Calu3 (cell line): ENCODE results near the gene NRF1. TPM values are rescaled to one million over a fixed set of nuclear protein-coding genes. Genes with fewer than 3 reads are reported as not detected.

Source experiments
- BruUV-seq: library from RNA; stranded (reverse); fragments of 400-500 nt; replicated peaks from 2 replicates; lab custom pipeline; 2021; lab: Mats Ljungman, UMichigan
- CTCF ChIA-PET: fragments of 300-600 bp; sonication (Branson Sonifier 250); formaldehyde crosslinking; loops from one replicate; lab custom pipeline; 2022; ENCODE audit warnings: antibody characterized with exemption; lab: Charles Lee
- DNase-seq: peaks from one replicate; pipeline ENCODE4 v3.0.0; 2022
- H3K27ac Mint-ChIP-seq: one replicate; pipeline ENCODE4 v1.8.0; 2022; ENCODE audit warnings: mixed read lengths; ENCODE audit not compliant: unreplicated experiment
- H3K27me3 Mint-ChIP-seq: one replicate; pipeline ENCODE4 v1.8.0; 2022; ENCODE audit warnings: mixed read lengths; ENCODE audit not compliant: unreplicated experiment
- H3K36me3 Mint-ChIP-seq: one replicate; pipeline ENCODE4 v1.8.0; 2022; ENCODE audit warnings: mild to moderate bottlenecking, moderate library complexity, mixed read lengths; ENCODE audit not compliant: insufficient read depth, unreplicated experiment
- H3K4me1 Mint-ChIP-seq: one replicate; pipeline ENCODE4 v1.8.0; 2022; ENCODE audit warnings: mild to moderate bottlenecking, low read depth, mixed read lengths; ENCODE audit not compliant: unreplicated experiment
- H3K4me3 Mint-ChIP-seq: one replicate; pipeline ENCODE4 v1.8.0; 2022; ENCODE audit warnings: mild to moderate bottlenecking, low read depth, moderate library complexity, mixed read lengths; ENCODE audit not compliant: unreplicated experiment
- H3K9me3 Mint-ChIP-seq: one replicate; pipeline ENCODE4 v1.8.0; 2022; ENCODE audit warnings: low read depth, mixed read lengths; ENCODE audit not compliant: unreplicated experiment
- intact Hi-C: fragments of 100-400 bp; cut with micrococcal nuclease; formaldehyde crosslinking; loops from one replicate; pipeline ENCODE4 v1.10.0; 2022; ENCODE audit not compliant: unreplicated experiment
- total RNA-seq: library from RNA; stranded (reverse); gene quantifications from 2 replicates; pipeline ENCODE4 v1.2.3, GENCODE V29; 2022
- TF ChIP-seq, protein P1 (sequence below): fragments of 200-600 bp; IDR thresholded peaks from one replicate; pipeline ENCODE4 v1.8.0; 2022; ENCODE audit warnings: antibody characterized with exemption; ENCODE audit not compliant: unreplicated experiment

NRF1 gene
- total RNA-seq, 1 experiment from 2014 or later = 22.1 TPM

DNA sequence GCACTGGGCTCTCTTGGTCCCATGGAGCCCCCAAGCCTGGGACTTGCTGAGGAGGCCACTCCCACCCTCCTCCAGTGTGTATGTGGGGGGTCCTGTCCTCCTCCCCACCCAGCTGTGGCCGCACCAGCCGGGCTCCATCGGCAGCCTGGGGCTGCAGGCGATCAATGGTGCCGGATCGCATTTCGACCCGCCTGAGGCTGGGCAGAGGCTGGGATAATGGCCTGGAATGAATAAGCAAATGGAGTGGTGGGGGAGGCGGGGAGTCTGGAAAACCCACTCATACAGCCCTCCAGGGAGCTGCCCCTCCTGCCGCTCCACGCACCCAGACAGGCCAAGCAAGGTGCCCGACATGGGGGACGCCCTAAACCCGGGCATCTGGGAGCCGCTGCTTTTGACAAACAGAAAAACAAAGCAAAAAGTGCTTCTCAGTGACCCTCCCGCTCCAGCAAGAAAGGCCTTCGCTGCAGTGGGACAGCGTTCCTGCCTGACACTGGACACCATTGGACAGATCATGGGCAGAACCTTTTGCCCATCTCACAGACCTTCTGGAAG, 160.5 kb downstream of the NRF1 start:
- Mint-ChIP-seq H3K4me1 (no peaks in the 10 kb centered on the region), H3K36me3 (peaks cover 7% of the 10 kb centered on the region), H3K27me3 (no peaks in the 10 kb centered on the region), H3K4me3 (no peak overlapping the region), H3K27ac (no peak overlapping the region), H3K9me3 (no peaks in the 10 kb centered on the region)
- TF ChIP-seq, protein P1, sequence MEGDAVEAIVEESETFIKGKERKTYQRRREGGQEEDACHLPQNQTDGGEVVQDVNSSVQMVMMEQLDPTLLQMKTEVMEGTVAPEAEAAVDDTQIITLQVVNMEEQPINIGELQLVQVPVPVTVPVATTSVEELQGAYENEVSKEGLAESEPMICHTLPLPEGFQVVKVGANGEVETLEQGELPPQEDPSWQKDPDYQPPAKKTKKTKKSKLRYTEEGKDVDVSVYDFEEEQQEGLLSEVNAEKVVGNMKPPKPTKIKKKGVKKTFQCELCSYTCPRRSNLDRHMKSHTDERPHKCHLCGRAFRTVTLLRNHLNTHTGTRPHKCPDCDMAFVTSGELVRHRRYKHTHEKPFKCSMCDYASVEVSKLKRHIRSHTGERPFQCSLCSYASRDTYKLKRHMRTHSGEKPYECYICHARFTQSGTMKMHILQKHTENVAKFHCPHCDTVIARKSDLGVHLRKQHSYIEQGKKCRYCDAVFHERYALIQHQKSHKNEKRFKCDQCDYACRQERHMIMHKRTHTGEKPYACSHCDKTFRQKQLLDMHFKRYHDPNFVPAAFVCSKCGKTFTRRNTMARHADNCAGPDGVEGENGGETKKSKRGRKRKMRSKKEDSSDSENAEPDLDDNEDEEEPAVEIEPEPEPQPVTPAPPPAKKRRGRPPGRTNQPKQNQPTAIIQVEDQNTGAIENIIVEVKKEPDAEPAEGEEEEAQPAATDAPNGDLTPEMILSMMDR = no peak
- intact Hi-C loops = no loop called here
- CTCF ChIA-PET = no interaction called here
- DNase-seq = no peak
- no TSS peak for BruUV-seq

DNA sequence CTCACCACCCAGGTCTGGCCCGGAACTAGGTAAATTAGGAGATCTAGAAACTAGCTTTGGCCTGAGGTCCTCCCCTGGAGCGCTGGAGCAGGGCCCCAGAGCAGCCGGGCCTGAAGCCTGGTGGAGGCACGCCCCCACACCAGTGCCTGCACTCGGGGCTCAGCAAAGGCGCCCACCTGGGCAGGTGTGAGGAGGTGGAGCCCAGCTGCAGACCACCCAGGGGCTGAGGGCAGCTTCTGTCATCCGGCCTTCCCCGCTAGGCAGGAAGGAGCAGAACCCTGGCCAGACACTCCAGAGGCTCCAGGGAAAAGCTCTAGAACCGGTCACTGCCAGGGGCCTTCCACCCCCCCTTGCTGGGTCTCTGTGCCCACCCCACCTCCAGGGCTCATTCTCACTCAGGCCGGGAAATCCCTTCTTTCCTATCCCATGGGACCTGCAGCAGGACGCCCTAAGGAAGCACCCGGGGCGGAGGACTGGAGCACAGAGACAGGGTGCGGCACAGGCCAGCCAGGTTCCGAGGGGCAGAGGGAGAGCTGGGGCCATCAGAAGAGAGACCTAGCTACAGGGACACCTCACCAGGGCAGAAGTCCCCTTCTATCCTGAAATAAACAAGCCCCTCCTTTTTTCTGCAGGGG, 161.2 kb downstream of the NRF1 start:
- no TSS peak for BruUV-seq
- H3K27ac Mint-ChIP-seq = no peak overlapping the region
- H3K27me3 Mint-ChIP-seq = no peaks in the 10 kb centered on the region
- no peak overlapping the region for H3K4me3 Mint-ChIP-seq
- TF ChIP-seq, protein P1 = no peak
- peaks cover 6% of the 10 kb centered on the region for H3K36me3 Mint-ChIP-seq
- H3K4me1 Mint-ChIP-seq = no peaks in the 10 kb centered on the region
- intact Hi-C loops = no loop called here
- no peak for DNase-seq
- CTCF ChIA-PET = interaction anchor here (0.8 kb wide), 1 partner anchor 15 kb away, joined by 3 read pairs; no protein-coding TSS in a partner anchor
- no peaks in the 10 kb centered on the region for H3K9me3 Mint-ChIP-seq

DNA sequence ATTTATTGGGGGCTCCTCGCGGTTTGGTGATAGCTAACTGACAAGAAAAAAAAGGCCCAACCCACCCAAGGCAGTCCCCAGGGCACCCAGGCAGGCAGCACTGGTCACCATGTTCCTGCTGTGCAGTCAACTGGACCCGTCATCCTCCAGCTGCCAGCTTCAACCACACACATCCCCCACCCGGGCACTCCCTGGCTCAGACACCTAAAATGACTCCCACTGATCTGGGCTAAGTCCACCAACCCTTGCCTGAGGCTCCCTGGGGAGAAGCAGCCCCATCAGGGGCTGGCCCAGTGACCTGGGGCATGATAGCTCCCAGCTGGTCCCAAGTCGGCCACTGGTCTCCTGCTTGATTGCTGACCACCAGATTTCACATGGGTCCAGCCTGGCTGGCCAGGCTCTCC, 161.8 kb downstream of the NRF1 start:
- H3K9me3 Mint-ChIP-seq = no peaks in the 10 kb centered on the region
- no peaks in the 10 kb centered on the region for H3K4me1 Mint-ChIP-seq
- intact Hi-C loops = no loop called here
- no peak overlapping the region for H3K4me3 Mint-ChIP-seq
- H3K36me3 Mint-ChIP-seq = peaks cover 6% of the 10 kb centered on the region
- H3K27ac Mint-ChIP-seq = no peak overlapping the region
- BruUV-seq = no TSS peak
- DNase-seq = no peak
- H3K27me3 Mint-ChIP-seq = no peaks in the 10 kb centered on the region
- CTCF ChIA-PET = interaction anchor here (0.8 kb wide), 1 partner anchor 15 kb away, joined by 3 read pairs; no protein-coding TSS in a partner anchor
- TF ChIP-seq, protein P1 = no peak

DNA sequence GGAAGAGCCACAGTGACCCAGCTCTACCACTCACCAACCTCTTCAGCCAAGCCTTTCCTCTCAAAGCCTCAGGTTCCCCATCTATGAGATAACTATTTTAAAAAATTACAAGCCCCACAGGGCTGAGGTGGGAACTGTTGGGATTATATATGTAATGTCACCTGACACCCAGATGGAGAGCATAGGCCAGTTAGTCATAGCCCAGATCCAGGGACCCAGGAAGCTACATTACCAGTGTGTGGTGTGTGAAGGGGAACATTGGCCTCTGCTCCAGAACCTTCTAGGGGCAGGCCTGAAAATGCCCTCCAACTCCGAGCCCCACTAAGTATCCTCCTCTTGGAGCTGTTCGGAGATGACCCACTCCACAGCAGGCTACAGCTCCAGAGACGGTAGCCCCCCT, 162.4 kb downstream of the NRF1 start:
- no peaks in the 10 kb centered on the region for H3K4me1 Mint-ChIP-seq
- no peak for DNase-seq
- H3K9me3 Mint-ChIP-seq = no peaks in the 10 kb centered on the region
- H3K27me3 Mint-ChIP-seq = no peaks in the 10 kb centered on the region
- H3K36me3 Mint-ChIP-seq = peaks cover 8% of the 10 kb centered on the region
- intact Hi-C loops = no loop called here
- H3K4me3 Mint-ChIP-seq = no peak overlapping the region
- no TSS peak for BruUV-seq
- TF ChIP-seq, protein P1 = no peak
- CTCF ChIA-PET = no interaction called here
- no peak overlapping the region for H3K27ac Mint-ChIP-seq
